Stimulated activated CD4-positive, alpha-beta T cell treated with anti-CD3 and anti-CD28 coated beads, Interleukin-12 subunit alpha, Interleukin-12 subunit beta, amount 100 ng/mL, for 4 hours (primary cell): ENCODE results near the gene RCBTB2.
"Not testable (repeated sequence)": the region's sequence is repeated elsewhere in the genome, so short reads cannot be mapped to it uniquely, and the experiment has no call there.

Source experiments
- DNase-seq: peaks from one replicate; pipeline ENCODE4 v3.0.0-alpha.2; 2020

Gene RCBTB2

DNA sequence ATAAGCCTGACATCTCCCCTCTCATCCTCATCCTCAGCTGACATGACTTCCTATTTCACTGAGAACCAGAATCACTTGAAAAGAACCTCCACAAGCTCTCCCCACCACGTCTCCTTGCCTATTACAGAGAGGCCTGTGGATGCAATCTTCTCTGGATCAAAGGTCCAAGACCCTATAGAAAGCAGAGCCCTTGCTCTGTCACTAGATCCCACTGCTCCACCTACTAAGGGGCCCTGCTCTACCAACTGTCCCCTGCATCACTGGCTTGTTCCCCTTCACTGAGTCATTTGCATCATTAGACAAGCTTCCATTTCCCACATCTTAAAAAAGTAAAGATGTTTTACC lies 40.8 kb downstream of the RCBTB2 start:
- DNase-seq = no peak

DNA sequence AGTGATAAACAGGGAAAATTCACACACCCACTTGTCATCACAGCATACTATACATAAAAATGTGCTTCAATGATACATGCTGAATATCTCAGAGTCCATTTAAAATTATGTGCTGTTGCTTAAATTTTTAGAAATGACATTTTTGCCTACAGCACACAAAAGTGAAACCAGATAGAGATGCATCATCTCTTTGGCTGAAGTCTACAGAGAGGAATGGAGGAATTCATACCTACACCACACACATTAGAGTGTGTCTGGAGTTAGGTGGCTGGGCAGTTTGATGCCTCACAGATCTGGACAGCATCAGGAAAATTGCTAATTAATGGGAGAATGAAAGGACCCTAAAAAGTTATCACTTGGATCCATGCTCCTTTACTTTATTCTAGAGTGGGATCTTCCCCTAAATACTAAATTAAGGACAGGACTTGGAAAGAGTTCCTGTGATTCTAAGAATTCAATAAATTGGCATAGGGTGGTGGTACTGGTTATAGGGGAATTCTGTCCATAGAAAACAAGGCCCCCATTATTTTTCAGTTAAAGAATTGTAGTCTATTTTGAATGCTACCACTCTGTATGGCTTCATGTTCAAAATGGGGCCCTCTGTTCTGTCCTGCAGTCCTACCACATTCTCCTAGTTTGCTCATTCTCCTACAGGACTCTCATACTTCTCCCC lies 41.3 kb downstream of the RCBTB2 start:
- DNase-seq = no peak

DNA sequence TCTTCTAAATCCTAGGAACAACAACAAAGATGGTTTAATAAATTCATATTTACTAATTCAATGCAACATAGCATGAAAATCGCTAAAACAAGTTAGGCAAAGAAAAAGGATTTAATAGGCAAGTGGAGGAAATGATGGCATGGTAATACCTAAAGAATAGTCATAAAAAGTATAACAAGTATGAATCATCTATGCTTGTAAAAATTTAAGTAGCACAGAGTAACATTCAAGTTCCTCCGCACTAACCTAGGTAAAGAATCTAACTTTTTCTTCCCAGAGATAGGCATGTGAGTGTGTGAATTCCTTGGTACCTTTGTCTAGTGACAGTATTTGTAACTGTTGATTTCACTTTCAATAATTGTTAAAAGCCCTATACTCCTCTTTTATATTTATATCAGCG lies 42.6 kb downstream of the RCBTB2 start:
- DNase-seq = no peak

DNA sequence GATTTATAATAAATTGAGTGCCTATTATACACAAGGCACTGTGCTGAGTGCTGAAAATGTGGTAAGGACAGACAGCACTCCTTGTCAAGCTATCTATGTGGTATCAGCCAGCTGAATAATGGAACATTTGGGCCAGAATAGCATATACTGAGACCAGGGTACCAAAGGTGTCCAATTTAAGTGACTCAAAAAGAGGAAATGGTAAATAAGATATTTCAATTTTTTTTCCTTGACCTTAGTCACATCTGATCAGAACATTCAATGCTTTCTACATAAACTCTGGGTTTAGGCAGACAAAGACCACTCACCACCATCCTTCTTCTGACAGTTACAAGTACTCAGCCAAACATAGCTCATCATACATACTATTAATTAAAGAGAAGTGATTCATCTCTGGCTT lies 43.2 kb downstream of the RCBTB2 start:
- no peak for DNase-seq

DNA sequence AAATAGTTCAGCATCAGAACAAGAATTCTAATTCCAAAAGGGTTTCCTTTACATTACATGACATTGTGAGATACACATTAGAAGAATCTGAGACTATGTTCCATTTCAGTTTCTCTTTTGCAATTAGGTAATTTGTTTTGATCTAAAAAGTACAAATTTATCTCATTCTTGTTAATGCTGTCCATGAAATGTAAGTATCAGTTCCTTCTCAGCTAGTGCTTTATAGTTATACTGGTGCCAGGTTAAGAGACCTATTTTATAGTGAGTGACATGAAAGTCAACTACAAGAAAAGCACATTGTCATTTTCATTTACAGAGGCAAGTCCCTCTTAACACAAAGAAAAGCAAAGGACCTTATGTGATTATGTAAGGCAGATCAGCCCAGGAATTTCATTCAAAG lies 43.9 kb downstream of the RCBTB2 start:
- DNase-seq = no peak

DNA sequence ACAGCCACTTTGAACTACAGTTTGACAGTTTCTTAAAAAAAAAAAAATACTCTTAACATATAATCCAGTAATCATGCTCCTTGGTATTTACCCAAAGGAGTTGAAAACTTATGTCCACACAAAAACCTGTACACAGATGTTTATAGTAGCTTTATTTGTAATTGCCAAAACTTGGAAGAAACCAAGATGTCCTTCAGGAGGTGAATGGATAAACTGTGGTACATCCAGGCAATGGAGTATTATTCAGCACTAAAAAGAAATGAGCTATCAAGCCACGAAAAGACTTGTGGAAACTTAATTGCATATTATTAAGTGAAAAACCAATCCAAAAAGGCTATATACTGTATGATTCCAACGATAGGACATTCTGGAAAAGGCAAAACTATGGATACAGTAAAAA lies 44.9 kb downstream of the RCBTB2 start:
- DNase-seq = no peak

DNA sequence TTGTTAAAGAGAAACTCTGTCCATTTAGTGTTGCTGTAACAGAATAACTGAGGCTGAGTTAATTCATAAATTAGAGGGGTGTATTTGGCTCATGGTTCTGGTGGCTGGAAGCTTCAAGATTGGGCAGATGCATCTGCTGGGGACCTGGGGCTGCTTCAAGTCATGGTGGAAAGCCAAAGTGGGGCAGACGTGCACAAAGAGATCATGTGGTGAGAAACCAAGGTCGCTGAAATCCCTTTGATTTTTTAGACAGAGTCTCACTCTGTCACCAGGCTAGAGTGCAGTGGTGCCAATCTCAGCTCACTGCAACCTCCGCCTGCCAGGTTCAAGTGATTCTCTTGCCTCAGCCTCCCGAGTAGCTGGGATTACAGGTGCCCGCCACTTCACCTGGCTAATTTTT lies 46.0 kb downstream of the RCBTB2 start:
- DNase-seq = no peak

DNA sequence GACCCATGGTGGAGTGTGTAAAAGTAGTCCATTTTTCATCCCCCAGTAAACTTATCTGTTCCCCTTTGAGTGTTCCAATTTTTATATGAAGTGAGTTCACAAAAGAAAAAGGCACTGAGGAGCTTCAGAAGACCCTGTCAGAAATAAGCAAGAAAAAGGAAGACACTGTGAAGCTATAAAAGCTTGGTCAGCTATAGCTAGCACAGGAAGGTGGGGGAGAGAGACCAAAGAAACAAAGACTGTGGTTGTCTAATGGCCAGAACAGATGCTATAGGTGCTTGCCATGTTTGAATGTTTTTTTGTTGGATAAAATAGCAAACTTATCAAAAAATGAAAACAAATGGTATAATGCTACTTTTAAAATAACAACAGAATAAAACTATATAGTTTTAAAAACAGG lies 46.5 kb downstream of the RCBTB2 start:
- DNase-seq = no peak

DNA sequence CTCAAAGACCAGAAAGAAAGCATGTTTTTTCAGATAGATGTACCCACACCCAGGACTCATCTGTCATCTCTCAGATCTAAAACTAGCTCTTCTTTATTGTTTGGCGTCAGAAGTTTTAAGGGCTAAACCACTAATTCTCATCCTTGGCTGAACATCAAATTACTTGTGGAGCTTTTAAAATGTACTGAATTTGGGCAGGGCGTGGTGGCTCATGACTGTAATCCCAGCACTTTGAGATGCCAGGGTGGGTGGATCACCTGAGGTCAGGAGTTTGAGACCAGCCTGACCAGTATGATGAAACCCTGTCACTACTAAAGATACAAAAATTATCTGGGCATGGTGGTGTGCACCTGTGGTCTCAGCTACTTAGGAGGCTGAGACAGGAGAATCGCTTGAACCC lies 47.4 kb downstream of the RCBTB2 start:
- DNase-seq = no peak

DNA sequence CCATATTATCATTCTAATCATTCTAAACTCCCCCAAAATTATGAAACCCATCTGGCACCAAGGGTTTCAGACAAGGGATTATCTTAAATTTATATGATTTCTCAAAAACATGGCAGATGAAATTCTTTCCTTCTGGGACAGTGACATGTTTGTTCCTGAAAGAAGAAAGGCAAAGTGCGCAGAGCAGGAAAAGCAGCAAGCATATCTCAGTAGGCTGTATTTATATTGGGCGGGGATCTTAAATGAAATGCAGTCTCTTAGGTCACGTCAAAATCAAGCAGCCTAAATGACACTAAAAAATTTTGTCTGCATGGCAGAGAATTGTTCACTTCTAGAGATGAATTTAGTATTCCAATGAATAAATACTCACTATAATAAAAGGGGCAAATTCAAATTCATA lies 49.3 kb downstream of the RCBTB2 start:
- DNase-seq = no peak

DNA sequence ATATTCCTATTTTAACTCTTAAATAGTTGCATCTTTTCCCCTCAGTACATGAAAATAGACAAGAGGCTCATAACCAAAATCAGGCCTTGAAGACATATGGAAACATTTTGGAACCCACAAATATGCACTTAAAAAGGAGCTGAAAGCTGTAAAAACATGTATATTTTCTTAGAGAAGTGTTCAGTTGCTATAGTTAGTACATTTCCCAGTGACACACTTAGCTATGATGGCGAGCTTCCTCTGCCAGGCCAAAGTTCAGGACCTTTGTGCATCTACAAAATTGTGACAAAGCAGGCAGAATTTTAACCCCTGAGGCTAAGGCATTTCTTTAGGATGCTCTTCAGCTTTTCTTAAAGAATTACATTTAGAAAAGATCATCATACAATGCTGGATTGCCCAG lies 54.5 kb downstream of the RCBTB2 start:
- no peak for DNase-seq

DNA sequence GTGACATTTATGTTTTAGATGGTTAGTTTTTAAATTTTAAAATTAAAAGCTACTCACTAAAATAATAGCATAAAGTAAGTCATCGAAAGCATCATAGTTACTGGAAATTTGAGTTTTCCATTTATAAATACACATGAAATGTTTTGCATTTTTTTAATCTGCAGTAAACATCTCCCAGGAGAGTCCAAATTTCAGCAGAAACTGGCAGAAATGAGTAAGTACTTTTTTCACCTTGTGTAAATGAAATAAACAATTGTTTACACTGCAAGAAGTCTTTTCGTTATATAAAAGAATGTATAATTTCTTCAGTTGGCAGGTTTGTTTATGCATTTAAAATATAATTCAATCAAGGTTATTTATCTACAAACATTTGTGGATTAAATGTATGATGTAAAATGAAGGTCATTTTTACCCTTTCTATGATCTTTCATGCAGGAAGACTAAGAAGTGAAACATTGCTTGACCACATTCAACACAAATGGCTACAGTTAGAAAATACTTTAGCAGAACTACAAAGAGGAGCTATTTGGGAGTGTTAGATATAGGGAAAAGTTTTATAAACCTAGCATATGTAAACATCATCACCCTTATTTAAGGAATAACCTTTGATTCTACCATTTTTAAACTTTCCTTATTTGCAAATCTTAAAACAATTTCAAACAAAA lies 55.6 kb downstream of the RCBTB2 start:
- DNase-seq = no peak

DNA sequence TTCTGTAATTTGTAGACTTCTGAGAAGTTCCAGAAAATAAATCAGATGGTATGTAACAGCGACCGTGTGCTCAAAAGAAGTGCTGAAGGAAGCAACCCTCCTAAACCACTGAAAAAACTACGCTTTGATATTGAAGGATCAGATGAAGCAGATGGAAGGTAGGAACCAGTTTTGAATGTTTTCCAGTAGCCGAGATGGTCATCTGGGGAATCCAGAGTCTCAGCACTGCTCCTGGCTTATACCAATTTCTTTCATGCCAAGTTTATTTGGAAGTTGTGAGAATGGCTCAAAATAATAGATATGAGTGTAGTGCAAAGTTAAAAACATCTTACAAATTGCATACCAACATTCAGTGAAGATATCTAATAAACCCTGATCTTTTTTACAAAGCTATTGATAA lies 56.2 kb downstream of the RCBTB2 start:
- no peak for DNase-seq

DNA sequence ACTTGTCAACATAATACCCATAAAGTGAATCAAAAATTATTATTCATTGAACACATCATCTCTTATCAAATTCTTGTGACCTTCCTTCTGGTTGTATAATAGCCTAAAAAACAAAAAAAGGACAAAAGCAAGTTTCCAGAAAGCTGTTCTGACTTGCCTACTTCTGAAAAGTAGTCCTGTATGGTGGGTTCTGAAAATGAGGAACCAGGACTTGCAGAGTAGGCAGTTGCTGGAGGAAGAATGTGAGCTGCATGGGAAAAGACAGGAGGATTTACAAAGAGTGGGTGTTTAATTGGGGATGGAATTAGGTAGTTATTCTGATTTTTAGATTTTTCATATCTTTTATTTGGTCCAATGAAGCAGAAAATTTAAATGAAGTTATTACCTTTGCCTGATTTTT lies 56.7 kb downstream of the RCBTB2 start:
- DNase-seq = no peak

DNA sequence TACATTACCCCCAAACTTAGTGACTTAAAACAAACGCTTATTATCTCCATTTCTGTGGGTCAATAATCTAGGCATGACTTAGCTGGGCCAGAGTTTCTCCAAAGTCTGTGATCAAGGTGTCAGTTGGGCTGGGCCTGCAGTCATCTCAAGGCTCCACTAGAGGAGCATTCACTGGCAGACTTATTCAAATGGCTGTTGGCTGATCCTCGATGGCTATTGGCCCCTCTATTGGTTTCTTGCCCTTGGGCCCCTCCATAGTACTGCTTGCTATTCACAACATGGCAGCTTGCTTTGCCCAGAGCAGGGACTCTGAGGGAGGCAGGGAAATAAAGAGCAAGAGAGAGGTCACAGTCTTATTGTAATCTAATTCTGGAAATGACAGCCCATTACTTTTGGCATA lies 57.6 kb downstream of the RCBTB2 start:
- DNase-seq = no peak

DNA sequence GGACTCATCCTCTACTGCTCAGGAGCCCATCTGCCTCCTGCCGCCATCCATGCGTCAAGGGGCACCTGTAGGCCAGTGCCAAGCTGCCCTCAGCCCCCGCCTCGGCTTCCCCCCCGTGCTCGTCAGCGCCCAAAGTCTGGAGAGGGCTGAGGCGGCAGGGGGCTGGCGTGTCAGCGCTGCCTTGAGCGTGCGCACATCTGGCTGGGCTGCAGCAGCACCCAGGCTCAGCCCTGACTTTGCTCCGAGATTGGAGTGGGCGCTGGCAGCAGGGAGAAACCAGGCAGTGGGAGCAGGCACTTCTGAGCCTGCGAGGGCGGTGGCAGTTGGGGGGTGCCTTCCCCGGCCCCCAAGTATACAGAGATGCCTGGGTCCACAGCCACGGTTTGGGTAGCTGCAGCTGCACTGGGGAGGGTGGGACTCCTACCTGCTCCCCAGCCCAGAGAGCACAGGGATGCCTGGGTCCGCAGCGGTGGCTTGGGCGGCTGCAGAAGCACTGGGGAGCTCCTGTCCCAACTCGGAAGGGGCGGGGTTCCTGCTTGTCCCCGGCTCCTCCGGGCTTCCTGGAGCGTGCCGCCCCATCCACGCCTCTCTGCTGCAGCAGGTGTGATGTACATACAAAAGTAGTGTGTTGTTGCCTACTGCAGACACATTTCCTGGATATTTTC lies 75.2 kb downstream of the RCBTB2 start:
- DNase-seq = no peak

DNA sequence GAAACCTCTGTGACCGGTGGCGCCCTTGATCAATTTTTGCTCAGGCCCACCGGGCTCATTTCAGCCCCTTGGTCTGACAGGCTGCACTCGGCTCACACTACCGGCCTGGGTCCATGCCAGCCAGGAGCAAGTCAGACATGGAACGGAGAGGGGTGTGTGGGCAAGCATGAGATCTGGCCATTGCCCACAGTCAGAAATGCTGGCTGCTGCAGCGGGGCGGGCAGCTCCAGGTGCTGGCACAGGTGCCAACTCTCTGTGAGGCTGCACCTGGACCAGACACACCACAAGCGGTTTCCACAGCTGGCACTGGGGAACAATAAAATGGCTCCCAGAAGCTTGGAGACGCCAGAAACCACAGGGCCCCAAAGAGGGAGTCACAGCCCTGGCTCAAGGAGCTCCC lies 76.3 kb downstream of the RCBTB2 start:
- DNase-seq = no peak

DNA sequence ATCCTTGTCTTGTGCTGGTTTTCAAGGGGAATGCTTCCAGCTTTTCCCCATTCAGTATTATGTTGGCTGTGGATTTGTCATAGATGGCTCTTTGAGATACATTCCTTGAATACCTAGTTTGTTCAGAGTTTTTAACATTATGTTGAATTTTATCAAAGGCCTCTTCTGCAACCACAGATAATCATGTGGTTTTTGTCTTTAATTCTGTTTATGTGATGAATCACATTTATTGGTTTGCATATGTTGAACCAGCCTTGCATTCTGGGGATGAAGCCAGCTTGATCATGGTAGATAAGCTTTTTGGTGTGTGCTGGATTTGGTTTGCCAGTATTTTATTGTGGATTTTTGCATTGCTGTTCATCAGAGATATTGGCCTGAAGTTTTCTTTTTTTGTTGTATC lies 81.7 kb downstream of the RCBTB2 start:
- not testable (repeated sequence) for DNase-seq

DNA sequence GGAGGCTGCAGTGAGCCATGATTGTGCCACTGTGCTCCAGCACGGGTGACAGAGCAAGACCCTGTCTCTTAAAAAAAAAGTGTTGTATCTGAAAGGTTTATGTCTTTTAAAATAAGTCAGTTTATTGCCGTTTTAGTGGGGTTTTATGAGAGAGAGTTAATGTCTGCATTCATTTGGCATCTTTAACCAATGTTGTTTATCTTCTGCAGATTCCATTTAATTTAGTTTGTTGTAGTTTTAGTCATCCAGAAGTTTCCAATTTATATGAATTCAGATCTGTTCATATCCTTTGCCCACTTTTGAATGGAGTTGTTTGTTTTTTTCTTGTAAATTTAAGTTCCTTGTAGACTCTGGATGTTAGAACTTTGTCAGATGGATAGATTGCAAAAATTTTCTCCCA lies 83.2 kb downstream of the RCBTB2 start:
- no peak for DNase-seq

DNA sequence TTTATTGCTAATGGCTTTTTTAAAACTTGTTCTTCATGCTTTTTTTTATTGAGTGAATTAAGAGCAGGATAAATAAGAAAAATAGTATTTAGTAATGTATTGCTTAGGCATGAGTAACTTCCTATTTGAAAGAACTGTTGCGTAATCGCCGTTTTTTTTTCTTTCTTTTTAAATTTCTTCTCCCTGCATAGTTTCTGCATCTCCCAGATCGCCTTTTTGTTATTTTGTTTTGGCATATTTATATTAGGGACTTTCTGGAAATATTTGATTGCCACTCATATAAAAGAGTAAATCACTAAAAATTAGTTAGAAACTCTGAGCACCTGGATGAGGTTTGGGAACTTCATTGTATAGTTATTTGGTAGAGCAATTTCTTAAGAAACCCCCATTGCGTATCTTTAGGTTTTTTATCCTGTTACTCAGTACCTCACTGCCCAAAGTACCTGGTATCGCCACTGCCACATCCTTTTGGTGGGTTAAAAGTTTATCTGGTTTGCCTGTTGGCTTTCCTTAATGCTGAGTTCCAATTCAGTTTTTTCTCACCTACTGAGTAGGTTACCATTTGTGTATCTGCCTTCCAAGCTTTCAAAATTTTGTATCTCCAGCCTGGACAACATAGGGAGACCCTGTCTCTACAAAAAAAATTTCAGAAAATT lies 83.8 kb downstream of the RCBTB2 start:
- no peak for DNase-seq

DNA sequence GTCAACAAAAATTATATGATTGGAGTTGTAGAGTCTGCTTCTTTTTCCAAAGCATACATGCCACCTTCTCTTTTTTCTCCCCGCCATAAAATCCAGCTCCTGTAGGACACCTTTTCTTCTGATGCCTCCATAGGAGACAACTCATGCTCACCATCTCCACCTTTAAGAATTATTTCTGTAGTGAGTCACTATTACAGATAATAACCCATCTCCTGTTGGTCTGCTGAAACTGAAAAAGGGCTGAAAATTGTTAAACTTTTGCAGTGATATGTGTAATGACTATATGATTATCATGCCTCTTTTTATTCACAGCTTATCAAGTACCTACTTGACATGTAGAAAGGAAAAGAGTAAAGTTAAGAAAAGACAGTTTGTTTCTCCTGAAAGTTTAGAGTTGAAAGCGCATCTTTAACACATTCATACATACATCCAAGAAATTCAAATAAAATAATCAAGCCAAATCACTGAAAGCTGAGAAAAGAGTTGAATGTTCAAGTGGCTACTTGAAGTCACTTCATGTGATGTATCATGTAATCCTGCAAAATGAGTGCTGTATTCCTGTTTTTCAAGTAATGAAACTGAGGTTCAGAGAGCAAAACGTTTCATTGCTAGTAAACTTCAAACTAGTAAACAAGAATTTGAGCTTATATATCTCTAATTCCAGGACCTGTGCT lies 84.5 kb downstream of the RCBTB2 start:
- DNase-seq = no peak

DNA sequence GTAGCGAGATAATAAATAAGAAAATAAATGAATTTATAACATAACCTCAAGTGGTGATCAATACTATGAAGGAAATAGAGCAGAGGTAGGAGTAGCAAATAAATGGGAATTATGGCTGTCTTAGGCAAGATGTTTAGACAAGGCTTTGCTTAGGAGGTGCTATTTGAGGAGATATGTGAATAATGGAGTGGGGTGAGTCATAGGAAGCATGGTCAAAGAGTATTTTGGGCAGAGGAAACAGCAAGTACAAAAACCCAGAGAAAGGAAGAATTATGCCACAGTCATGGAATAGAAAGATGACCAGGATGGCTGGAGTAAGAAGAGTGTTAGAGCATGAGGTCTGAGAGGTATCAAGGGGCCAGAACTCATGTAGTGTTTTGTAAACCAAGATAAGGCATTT lies 86.4 kb downstream of the RCBTB2 start:
- no peak for DNase-seq

DNA sequence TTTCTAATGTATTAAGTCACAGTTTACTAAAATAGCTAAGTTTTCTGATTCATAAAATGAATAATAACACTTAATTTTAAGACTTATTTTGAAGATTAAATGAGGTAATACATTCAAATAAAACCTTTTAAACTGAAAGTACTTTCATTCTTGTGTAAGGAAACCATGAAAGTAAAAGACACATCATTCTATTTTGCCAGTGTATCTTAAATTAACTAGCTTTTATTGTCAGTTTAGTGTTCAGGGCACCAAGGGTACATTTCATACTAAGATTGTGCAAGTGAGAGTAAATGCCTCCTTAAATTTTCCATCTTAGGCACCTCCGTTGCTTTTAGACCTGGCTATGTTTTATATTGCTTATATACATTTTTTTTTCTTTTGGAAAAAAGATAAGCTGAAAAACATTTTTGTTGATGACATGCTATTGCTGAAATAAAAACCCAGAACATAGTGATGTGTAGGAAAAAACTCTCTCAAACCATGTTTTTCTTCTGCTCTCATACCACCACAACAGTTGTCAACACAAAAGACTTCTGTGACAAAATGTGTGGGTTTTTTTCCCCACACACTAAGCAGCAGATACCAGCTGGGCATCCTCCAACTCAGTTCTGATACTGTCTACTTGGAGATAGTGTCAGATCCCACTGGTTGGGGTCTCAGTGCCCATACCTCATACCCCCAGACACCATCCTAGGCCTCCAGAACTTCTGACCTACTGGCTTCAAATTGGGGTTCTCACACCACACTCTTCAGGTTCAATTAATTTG lies 89.3 kb downstream of the RCBTB2 start:
- no peak for DNase-seq
